IMR-90 (cell line): ENCODE results near the gene SRRD. TPM values are rescaled to one million over a fixed set of nuclear protein-coding genes. Genes with fewer than 3 reads are reported as not detected.

ENCODE experiments used
- ATAC-seq: fragments of 200-7000 bp; cut with Tn5 transposase; 2 replicates; pipeline ENCODE4 v1.9.1; 2020; ENCODE audit warnings: low read depth, mild to moderate bottlenecking, moderate library complexity
- BruUV-seq: library from RNA; stranded (reverse); fragments of 400-500 nt; replicated peaks from 2 replicates; lab custom pipeline; 2021; lab: Mats Ljungman, UMichigan
- CTCF ChIA-PET: fragments of 300-600 bp; formaldehyde crosslinking; extraction: SDS; loops from one replicate; lab custom pipeline; 2021; ENCODE audit warnings: antibody characterized with exemption; lab: Yijun Ruan, JAX
- POLR2A ChIA-PET: fragments of 300-600 bp; sonication (Branson Sonifier 250); formaldehyde crosslinking; loops from one replicate; lab custom pipeline; 2022; ENCODE audit warnings: antibody characterized with exemption; ENCODE audit not compliant: unreplicated experiment; lab: Charles Lee
- DNase-seq: peaks from one replicate; pipeline ENCODE4 v3.0.0; 2013
- H2AFZ ChIP-seq: replicated peaks from 2 replicates; pipeline ENCODE3; 2013; ENCODE audit warnings: low read length, mild to moderate bottlenecking; ENCODE audit not compliant: poor library complexity
- H2AK5ac ChIP-seq: 2 replicates; pipeline ENCODE4 v1.6.1; 2013; ENCODE audit warnings: low read depth, low read length, inconsistent platforms
- H2AK9ac ChIP-seq: replicated peaks from 2 replicates; pipeline ENCODE3; 2013; ENCODE audit warnings: mild to moderate bottlenecking, low read depth, low read length, moderate library complexity; ENCODE audit not compliant: poor library complexity
- H2BK120ac ChIP-seq: 2 replicates; pipeline ENCODE4 v1.6.1; 2013; ENCODE audit warnings: low read depth, low read length, inconsistent platforms
- H2BK15ac ChIP-seq: 3 replicates; pipeline ENCODE4 v1.6.1; 2013; ENCODE audit warnings: low read depth, low read length, inconsistent platforms
- H2BK20ac ChIP-seq: 2 replicates; pipeline ENCODE4 v1.6.1; 2013; ENCODE audit warnings: low read depth, mild to moderate bottlenecking, inconsistent platforms, low read length, moderate library complexity
- H2BK5ac ChIP-seq: 2 replicates; pipeline ENCODE4 v1.6.1; 2013; ENCODE audit warnings: mild to moderate bottlenecking, low read depth, low read length, inconsistent platforms; ENCODE audit not compliant: poor library complexity, severe bottlenecking
- H3K14ac ChIP-seq: replicated peaks from 2 replicates; pipeline ENCODE4 v1.6.1; 2013; ENCODE audit warnings: low read depth, low read length, inconsistent platforms
- H3K18ac ChIP-seq: 2 replicates; pipeline ENCODE4 v1.6.1; 2013; ENCODE audit warnings: low read depth, low read length, control low read depth
- H3K23ac ChIP-seq: 2 replicates; pipeline ENCODE4 v1.6.1; 2013; ENCODE audit warnings: low read depth, low read length, inconsistent platforms
- H3K27ac ChIP-seq: 2 replicates; pipeline ENCODE4 v1.5.1; 2013; ENCODE audit warnings: mild to moderate bottlenecking, control low read depth, low read length; ENCODE audit not compliant: insufficient read depth
- H3K27me3 ChIP-seq: 2 replicates; pipeline ENCODE4 v1.6.1; 2013; ENCODE audit warnings: low read length; ENCODE audit not compliant: control insufficient read depth, insufficient read depth
- H3K36me3 ChIP-seq: 2 replicates; pipeline ENCODE4 v1.6.1; 2013; ENCODE audit warnings: low read length, mixed read lengths; ENCODE audit not compliant: control insufficient read depth, insufficient read depth
- H3K4ac ChIP-seq: 2 replicates; pipeline ENCODE4 v1.6.1; 2013; ENCODE audit warnings: low read depth, low read length, inconsistent platforms
- H3K4me1 ChIP-seq: 2 replicates; pipeline ENCODE4 v1.6.1; 2013; ENCODE audit warnings: low read length, mixed read lengths; ENCODE audit not compliant: control insufficient read depth, insufficient read depth
- H3K4me2 ChIP-seq: 2 replicates; pipeline ENCODE4 v1.6.1; 2013; ENCODE audit warnings: low read depth, mild to moderate bottlenecking, control low read depth, low read length, moderate library complexity
- H3K4me3 ChIP-seq: 2 replicates; pipeline ENCODE4 v1.5.1; 2013; ENCODE audit warnings: low read depth, mild to moderate bottlenecking, control low read depth, low read length, moderate library complexity; ENCODE audit not compliant: insufficient read depth
- H3K56ac ChIP-seq: 2 replicates; pipeline ENCODE4 v1.6.1; 2013; ENCODE audit warnings: low read length, inconsistent platforms; ENCODE audit not compliant: insufficient read depth; ENCODE audit errors: extremely low read depth
- H3K79me1 ChIP-seq, 2 experiments: 2 replicates each; pipeline ENCODE4 v1.6.1; 2013; ENCODE audit warnings: low read length in 2 of 2, inconsistent platforms in 1 of 2, low read depth in 1 of 2
- H3K9ac ChIP-seq: 2 replicates; pipeline ENCODE4 v1.6.1; 2013; ENCODE audit warnings: low read depth, low read length, control low read depth
- H3K9me1 ChIP-seq: 2 replicates; pipeline ENCODE4 v1.6.1; 2013; ENCODE audit warnings: low read length, inconsistent platforms; ENCODE audit not compliant: insufficient read depth
- H3K9me3 ChIP-seq: 2 replicates; pipeline ENCODE4 v1.6.1; 2013; ENCODE audit warnings: low read length; ENCODE audit not compliant: control insufficient read depth, insufficient read depth
- H4K20me1 ChIP-seq: 2 replicates; pipeline ENCODE4 v1.6.1; 2013; ENCODE audit warnings: low read length, inconsistent platforms; ENCODE audit not compliant: insufficient read depth
- H4K5ac ChIP-seq: 2 replicates; pipeline ENCODE4 v1.6.1; 2013; ENCODE audit warnings: mild to moderate bottlenecking, low read depth, low read length, control low read depth
- H4K8ac ChIP-seq, 2 experiments: 2 replicates each; pipeline ENCODE4 v1.6.1; 2013; ENCODE audit warnings: low read depth in 2 of 2, low read length in 2 of 2, control low read depth in 1 of 2, inconsistent platforms in 1 of 2
- H4K91ac ChIP-seq: 2 replicates; pipeline ENCODE4 v1.6.1; 2013; ENCODE audit warnings: low read depth, low read length, inconsistent platforms; ENCODE audit not compliant: insufficient read depth
- MAFK ChIP-seq: IDR thresholded peaks from 2 replicates; pipeline ENCODE4 v1.6.1; 2012; ENCODE audit warnings: low read depth, low read length, improper control_type of control experiment
- RAD21 ChIP-seq: IDR thresholded peaks from 2 replicates; pipeline ENCODE4 v1.6.1; 2012; ENCODE audit warnings: low read length, improper control_type of control experiment
- SMC3 ChIP-seq: fragments of 150-350 bp; IDR thresholded peaks from 2 replicates; pipeline ENCODE4 v1.6.1; 2016; ENCODE audit warnings: low read depth, mild to moderate bottlenecking, antibody characterized with exemption, low read length, moderate library complexity
- WGBS, 2 experiments: methylation state at CpG; one replicate each; pipeline versions ENCODE4 v1.1.5 to v1.1.7; 2013; ENCODE audit warnings: missing lambda C conversion rate in 2 of 2; ENCODE audit not compliant: insufficient read length in 1 of 2; ENCODE audit errors: extremely low coverage in 2 of 2; 5-methylcytosine and 5-hydroxymethylcytosine counted together
- dilution Hi-C: fragments of 300-500 bp; cut with HindIII; formaldehyde crosslinking; loops from one replicate; pipeline ENCODE4 v1.14.3; 2018; ENCODE audit warnings: low sequenced_read_pairs; ENCODE audit not compliant: unreplicated experiment
- in situ Hi-C: fragments of 300-500 bp; cut with MboI; formaldehyde crosslinking; loops from 3 replicates; pipeline ENCODE4 v1.14.3; 2019; ENCODE audit warnings: low sequenced_read_pairs, inconsistent platforms, mixed read lengths
- intact Hi-C: fragments of 100-400 bp; cut with micrococcal nuclease; formaldehyde crosslinking; loops from 2 replicates; pipeline ENCODE4 v1.10.0; 2022
- polyA plus RNA-seq, 3 experiments: library from polyadenylated mRNA; depleted of rRNA; stranded (reverse); fragments of >200 nt; gene quantifications; 2 replicates each; pipeline ENCODE4 v1.2.3, GENCODE V29; 2012; ENCODE audit warnings: low replicate concordance in 1 of 3
- total RNA-seq: library from RNA; depleted of rRNA; stranded (reverse); fragments of >200 nt; gene quantifications from 2 replicates; pipeline ENCODE4 v1.2.3, GENCODE V29; 2012
- TF ChIP-seq, protein P1 (sequence below): conservative IDR thresholded peaks from 2 replicates; pipeline ENCODE4 v1.5.1; 2012; ENCODE audit warnings: mild to moderate bottlenecking, low read depth, low read length, improper control_type of control experiment

Gene SRRD
- total and polyA plus RNA-seq, 2 of the 4 experiments (the other 2 are of a cell fraction), result 18.3 to 24.0 TPM

- Histone ChIP-seq H3K4ac (no peak overlapping the region), H3K56ac (no peak overlapping the region), H2AK9ac (peak overlapping the region; percentile 11), H3K27ac (no peak overlapping the region), H2BK5ac (no peak overlapping the region), H4K8ac (no peak overlapping the region; a peak in 1 of 4 replicates), H3K9ac (no peak overlapping the region), H3K4me3 (no peak overlapping the region), H2BK15ac (no peak overlapping the region), H4K5ac (no peak overlapping the region), H3K36me3 (peaks cover 56% of the 10 kb centered on the region), H3K4me2 (no peak overlapping the region), H3K9me3 (no peaks in the 10 kb centered on the region), H4K20me1 (no peaks in the 10 kb centered on the region), H2AK5ac (no peak overlapping the region), H4K91ac (no peak overlapping the region), H3K14ac (no peak overlapping the region), H2BK20ac (no peak overlapping the region), H2AFZ (peak overlapping the region; percentile 67), H3K79me1 (peaks cover 4 to 10% of the 10 kb centered on the region in 2 experiments; a peak in 1 of 4 replicates), H3K9me1 (no peaks in the 10 kb centered on the region), H2BK120ac (no peak overlapping the region), H3K18ac (no peak overlapping the region), H3K27me3 (no peaks in the 10 kb centered on the region), H3K23ac (no peak overlapping the region), H3K4me1 (no peaks in the 10 kb centered on the region)
- dilution Hi-C loops (no loop called here), intact Hi-C loops (loop anchor here (5.0 kb wide), 1 partner anchor 89 kb away; the partner anchor contains the start of gene TPST2), in situ Hi-C loops (no loop called here)
- ChIA-PET POLR2A (no interaction called here), CTCF (interaction anchor here (1.1 to 2.1 kb wide), 4 partner anchors 9 to 163 kb away, joined by 3 to 7 read pairs (median 4); partner anchors contain the start of genes HPS4 and SRRD)
- peak; percentile 79 for ATAC-seq
- no TSS peak for BruUV-seq
- TF ChIP-seq, protein P1, sequence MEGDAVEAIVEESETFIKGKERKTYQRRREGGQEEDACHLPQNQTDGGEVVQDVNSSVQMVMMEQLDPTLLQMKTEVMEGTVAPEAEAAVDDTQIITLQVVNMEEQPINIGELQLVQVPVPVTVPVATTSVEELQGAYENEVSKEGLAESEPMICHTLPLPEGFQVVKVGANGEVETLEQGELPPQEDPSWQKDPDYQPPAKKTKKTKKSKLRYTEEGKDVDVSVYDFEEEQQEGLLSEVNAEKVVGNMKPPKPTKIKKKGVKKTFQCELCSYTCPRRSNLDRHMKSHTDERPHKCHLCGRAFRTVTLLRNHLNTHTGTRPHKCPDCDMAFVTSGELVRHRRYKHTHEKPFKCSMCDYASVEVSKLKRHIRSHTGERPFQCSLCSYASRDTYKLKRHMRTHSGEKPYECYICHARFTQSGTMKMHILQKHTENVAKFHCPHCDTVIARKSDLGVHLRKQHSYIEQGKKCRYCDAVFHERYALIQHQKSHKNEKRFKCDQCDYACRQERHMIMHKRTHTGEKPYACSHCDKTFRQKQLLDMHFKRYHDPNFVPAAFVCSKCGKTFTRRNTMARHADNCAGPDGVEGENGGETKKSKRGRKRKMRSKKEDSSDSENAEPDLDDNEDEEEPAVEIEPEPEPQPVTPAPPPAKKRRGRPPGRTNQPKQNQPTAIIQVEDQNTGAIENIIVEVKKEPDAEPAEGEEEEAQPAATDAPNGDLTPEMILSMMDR, result peak; percentile 56
- TF ChIP-seq MAFK (no peak), RAD21 (peak; percentile 63), SMC3 (peak; percentile 71)
- DNase-seq, result peak; percentile 51
- WGBS, 2 experiments, result 27% methylated on average over 2 of the region's 3 CpGs; no CpG with 5 or more reads in 1 of the 2 experiments
Observed at GRCh38 chr22:26502688-26503561, 19.2 kb downstream of the SRRD start.
